GM10847 (cell line): Measurements from ENCODE around the gene AMFR.

Experiments used
- POLR2A ChIP-seq: IDR thresholded peaks from 2 replicates; pipeline ENCODE4 v1.6.1; 2011; ENCODE audit not compliant: insufficient read length; ENCODE audit errors: extremely low read depth

AMFR gene

DNA sequence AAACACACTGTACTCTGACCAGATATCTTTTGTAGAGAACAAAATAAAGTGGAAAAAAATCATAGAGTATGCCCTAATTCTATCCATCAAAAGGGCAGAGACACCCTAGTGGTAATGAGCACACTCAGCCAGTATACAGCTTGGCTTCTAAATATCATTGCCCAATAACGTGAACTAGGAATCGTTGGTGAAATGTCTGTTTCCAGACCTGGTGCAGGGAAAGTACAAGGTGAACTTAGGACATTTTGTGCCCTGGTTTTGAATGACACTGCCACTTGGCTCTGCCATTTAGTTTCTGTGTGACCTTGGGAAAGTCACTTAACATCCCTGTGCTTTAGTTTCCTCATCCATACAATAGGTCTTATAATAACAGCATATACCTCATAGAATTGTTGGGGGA, 13.7 kb downstream of the AMFR start:
- TF ChIP-seq POLR2A: no peak

DNA sequence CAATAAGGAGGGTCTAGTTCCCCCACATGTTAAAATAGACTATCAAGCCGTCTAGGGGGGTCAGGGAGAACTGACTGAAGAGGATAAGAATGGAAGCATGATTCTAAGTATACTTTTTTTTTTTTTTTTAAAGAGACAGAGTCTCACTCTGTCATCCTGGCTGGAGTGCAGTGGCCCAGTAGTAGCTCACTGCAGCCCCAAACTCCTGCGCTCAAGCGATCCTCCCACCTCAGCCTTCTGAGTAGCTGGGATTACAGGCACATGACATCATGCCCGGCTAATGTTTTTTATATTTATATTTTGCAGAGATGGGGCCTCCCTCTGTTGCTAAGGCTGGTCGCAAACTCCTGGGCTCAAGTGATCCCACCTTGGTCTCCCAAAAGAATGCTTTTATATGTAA, 14.2 kb downstream of the AMFR start:
- no peak for TF ChIP-seq POLR2A

DNA sequence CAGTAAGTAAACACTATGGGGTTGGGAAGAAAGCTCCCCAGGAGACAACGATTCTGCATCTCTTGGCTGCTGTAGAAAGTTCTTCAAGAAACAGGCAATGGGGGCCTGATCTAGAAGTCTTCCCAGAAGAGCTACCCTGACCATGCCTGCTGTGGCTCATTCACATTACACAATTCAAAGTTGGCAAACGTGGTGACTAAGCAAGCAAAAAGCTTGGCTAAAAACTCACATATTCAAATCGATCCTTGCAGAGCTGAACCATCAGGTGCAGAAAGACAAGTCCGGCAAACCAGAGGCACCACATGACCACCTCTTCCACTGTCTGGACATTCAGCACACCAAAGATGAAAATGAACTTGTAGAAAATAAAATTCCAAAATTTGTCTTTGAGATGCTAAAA, 16.1 kb downstream of the AMFR start:
- no peak for TF ChIP-seq POLR2A

DNA sequence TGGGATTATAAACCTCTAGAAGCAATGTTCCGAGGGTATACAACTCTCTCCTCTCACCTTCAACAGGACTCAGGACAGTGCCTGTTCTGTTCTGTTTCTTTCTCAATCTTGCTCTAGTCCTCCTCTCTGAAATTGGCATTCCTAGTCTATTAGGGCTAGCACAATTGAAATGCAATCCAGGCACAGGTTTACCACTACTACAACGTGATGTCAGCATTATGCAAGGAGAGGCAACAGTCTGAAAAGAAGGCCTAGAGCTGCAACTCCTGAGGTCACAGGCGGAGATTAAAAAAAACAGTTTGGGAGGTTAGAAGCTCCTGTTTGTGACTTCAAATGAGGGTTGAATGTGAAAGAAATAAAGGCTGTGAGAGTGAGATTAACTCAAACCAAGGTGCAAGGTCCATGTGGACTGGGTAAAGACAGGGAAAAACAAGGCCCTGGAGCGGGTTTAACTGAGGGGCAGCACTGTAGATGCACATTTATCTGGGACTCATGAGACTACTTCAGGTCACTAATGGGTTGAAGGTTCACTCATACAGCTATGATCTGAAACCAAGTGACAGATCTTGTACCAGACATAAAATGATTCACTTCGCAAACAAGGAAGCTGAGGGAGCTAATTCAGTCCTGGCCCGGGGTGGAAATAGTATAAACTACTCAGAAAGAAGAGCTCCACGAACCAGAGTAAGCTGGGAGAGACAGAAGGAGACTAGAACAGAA, 16.8 kb downstream of the AMFR start:
- TF ChIP-seq POLR2A: no peak

DNA sequence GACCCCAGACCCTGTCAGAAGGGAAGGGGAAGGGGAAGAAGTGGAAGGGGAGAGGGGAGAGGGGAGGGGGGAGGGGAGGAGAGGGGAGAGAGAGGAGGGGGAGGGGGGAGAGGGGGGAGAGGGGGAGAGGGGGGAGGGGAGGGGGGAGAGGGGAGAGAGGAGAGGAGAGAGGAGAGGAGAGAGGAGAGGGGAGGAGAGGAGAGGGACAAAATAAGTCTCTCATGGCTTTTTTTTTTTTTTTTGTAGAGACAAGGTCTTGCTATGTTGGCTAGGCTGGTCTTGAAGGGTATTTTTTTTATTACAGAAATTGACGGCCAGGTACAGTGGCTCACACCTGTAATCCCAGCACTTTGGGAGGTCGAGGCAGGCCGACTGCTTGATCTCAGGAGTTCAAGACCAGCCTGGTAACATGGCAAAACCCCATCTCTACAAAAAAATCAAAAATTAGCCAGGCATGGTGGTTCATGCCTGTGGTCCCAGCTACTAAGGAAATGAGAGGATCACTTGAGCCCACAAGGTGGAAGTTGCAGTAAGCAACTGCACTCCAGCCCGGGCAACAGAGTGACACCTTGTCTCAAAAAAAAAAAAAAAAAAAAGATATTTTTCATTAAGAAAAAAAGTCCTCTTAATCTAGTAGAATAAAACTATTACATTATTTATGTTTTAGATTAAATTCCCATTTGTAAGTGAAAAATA, 19.2 kb downstream of the AMFR start:
- no peak for TF ChIP-seq POLR2A

DNA sequence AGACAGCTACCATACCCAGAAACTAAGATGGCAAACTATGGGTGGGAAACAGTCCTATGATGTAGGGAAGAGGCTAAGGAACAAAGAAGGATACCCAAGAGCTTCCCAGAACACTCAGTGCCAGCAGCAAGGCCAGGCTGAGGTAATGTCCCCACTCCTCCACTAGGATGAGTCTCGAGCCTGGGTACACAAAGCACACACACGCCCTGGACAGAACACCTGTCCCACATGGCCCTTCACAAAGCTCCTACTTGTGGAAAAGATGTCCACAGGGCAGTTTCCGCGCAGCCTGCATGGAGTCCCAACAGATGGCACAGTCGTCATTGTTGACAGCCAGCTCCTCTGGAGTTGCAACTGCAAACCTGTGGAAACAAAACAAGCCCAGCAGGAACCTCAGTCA, 23.9 kb downstream of the AMFR start:
- TF ChIP-seq POLR2A: no peak

DNA sequence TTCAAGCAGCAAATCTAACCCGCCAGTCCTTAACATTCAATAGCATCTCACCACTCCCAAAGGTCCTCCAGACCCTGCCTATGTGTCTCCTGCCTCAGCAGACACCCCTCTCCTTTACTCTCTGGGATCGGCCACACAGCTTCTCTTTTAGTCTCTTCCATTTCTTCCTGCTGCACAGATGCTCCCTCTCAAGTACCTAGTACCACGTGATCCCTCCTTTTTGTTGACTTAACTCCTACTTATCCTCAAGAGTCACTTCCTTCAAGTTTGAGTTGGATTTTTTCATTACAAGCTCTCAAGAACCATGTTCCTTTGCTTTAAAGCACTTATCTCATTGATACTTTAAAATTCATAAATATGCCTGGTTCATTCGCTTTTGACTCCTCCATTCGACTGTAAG, 24.9 kb downstream of the AMFR start:
- TF ChIP-seq POLR2A: no peak

DNA sequence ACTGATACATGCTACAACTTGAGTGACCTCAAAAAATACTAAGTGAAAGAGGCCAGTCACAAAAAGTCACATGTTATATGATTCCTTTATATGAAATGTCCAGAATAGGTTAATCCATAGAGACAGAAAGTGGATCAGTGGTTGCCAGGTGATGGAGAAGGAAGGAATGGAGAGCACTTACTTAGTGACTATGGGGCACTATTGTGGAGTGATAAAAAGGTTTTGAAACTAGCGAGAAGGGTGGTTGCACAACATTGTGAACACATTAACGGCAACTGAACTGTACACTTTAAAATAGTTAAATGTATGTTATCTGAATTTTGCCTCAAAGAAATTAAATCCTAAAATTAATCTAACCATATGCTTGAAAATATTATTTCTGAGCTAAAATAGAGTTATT, 25.9 kb downstream of the AMFR start:
- TF ChIP-seq POLR2A: no peak

DNA sequence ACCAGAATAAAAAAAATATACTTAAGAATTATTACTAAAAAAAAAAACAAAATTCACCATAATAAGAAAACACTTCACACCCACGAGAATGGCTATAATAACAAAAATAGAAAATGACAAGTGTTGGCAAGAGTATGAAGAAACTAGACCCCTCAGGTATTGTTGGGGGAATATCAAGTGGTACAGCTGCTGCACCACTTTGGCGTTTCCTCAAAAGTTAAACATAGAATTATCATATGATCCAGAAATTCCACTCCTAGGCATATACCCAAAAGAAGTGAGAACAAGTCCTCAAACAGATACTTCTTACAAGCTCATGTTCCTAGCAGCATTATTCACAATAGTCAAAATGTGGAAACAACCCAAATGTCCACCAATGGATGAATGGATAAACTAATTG, 26.3 kb downstream of the AMFR start:
- TF ChIP-seq POLR2A: no peak

DNA sequence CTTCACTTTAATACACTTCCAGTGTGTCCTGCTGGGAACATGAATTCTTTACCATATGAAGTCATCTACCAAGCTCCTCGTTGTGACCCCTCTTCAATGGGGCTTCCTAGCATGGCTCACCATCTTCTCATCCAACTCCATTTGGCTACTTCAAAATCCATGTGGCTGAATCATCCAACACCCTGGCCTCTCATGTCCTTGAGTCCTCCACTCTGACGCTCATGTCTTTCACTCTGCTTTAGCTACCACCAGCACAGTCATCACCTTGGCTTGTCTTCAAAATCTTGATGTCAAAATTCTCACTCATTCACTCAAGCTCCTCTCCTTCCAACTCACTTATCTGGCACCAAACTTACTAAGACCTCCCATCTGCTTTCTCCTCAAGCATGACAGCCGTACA, 35.8 kb downstream of the AMFR start:
- TF ChIP-seq POLR2A: no peak

DNA sequence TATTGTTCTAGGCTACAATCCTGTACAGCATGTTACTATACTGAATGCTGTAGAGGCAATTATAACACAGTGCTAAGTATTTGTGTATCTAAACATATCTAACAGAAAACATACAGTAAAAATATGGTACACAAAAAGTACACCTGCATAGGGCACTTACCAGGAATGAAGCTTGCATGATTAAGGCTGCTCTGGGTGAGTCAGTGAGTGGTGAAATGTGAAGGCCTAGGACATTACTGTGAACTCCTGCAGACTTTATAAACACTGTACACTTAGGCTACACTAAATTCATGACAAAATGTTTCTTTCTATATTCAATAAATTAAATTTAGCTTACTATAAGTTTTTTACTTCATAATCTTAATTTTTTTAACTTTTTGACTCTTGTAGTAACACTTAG, 37.1 kb downstream of the AMFR start:
- no peak for TF ChIP-seq POLR2A

DNA sequence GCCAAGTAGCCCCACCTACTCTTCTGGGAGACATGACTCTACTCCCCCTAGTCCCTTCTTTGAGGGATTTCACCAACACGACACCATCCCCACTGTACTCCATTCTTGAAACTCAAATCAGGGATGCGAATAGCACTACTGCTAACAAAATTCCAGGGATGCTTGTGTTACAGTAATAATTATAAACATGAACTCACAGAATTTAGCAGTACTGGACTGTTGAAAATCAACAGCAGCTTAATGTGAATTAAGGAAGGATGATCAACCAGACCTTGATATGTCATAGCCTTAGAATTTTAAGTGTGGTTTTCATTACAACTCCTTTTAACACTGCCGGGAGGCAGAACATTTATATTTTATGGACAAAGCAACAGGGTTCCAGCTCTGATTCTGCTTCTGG, 37.9 kb downstream of the AMFR start:
- TF ChIP-seq POLR2A: no peak

DNA sequence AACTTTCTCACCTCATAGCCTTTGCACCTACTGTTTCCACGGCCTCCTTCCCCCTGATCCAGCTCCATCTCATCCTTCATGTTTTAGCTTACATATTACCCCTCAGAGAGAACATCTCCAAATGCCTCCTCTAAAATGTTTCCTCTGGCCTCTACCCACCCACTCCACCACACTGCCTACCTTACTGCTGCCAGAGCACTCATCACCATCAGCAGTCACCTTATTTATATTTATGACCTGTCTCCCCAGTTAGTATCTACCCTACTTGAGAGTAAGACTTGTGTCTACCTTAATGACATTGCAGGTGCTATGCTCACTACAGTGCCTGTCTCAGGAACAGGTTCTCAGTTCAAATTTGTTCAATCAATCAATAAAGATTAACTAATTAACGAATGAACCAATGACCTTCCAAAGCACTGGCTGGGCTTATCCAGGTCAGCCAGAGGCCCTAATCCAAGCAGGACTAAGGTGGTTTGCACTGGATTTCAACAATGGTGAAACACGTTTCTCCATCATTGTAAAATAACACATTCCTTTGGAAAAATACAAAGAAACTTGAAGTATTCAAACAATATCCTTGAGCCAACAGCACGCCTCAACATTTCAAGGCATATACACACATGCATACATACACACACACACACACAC, 41.1 kb downstream of the AMFR start:
- TF ChIP-seq POLR2A: no peak

DNA sequence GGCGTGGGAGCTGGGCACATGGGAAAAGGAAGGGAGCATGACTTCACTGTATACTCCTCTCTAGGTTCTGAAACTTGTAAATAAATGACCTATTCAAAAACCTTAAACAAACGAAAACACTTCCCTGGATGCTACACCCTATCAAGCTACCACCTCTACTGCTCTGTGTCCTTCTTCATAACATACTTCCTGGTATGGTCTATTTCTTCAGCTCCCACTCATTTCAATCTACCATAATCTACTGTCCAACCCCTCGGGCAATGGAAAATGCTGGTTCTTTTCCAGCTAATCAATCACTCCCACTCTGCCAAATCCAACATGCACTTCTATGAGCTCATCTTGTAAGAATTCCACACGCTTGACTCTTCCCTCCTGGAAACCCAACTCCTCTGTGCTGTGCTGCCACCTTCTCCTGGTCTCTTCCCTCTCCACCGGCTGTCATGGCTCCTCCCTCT, 42.4 kb downstream of the AMFR start:
- TF ChIP-seq POLR2A: no peak

DNA sequence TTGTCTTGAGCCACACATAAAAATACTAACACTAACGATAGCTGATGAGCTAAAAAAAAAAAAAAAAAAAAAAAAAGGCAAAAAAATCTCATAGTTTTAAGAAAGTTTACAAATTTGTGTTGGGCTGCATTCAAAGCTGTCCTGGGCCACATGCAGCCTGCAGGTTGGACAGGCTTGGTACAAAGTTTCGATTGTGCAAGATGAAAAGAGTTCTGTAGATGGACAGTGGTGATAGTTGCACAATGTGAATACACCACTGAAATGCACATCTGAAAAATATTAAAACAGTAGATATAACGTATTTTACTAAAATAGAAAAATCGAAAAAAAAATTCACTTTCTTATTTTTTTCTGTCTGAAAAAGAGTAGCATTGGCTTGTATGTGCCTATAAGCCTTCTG, 42.9 kb downstream of the AMFR start:
- TF ChIP-seq POLR2A: no peak

DNA sequence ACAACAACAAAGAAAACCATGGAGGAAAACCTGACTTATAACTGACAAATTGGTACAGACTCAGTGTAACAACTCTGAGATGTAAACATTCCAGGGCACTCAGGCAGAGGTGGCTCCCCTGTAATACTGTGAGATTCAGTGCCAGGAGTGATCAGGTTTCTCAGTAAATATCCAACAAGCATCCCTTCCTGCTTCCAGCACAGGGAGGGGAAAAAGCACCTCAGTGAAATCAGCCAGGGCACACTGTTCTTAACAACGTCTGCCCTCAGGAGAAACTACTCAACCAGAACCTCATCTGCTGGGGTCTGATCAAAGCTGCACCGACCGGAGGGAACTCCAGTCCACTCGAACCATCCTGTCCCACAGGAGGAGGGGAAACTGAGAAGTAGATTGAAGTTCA, 52.3 kb downstream of the AMFR start:
- no peak for TF ChIP-seq POLR2A
